ENCODE measurements around the gene IFT74. TPM values are rescaled to one million over a fixed set of nuclear protein-coding genes. Genes with fewer than 3 reads are reported as not detected.

The IFT74 gene
- total and polyA plus RNA-seq, 12 donors: 12.1 to 39.2 (median 19.5) TPM

- no peak overlapping the region for H3K4me3 ChIP-seq
- H3K4me1 ChIP-seq (replicated peaks in 1 of 2): peaks cover 29 to 40% of the 10 kb centered on the region in 2 donors
- WGBS, 4 donors: 68 to 79% (median 69%) methylated on average over 3 of the region's 3 CpGs
- no peaks in the 10 kb centered on the region for H3K27me3 ChIP-seq
- no peak for DNase-seq
- peak overlapping the region in 1 of 5 donors; percentile 5 for H3K27ac ChIP-seq
- no peak for TF ChIP-seq POLR2A (IDR thresholded peaks at IDR 0.05)
- TF ChIP-seq, protein P1, sequence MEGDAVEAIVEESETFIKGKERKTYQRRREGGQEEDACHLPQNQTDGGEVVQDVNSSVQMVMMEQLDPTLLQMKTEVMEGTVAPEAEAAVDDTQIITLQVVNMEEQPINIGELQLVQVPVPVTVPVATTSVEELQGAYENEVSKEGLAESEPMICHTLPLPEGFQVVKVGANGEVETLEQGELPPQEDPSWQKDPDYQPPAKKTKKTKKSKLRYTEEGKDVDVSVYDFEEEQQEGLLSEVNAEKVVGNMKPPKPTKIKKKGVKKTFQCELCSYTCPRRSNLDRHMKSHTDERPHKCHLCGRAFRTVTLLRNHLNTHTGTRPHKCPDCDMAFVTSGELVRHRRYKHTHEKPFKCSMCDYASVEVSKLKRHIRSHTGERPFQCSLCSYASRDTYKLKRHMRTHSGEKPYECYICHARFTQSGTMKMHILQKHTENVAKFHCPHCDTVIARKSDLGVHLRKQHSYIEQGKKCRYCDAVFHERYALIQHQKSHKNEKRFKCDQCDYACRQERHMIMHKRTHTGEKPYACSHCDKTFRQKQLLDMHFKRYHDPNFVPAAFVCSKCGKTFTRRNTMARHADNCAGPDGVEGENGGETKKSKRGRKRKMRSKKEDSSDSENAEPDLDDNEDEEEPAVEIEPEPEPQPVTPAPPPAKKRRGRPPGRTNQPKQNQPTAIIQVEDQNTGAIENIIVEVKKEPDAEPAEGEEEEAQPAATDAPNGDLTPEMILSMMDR (IDR thresholded peaks at IDR 0.05): no peak
- intact Hi-C loops (cut with DNase I): loop anchor here in 1 of 2 donors (10.0 kb wide), 1 partner anchor 45 kb away; the partner anchor contains the start of gene CAAP1
- H3K36me3 ChIP-seq (replicated peaks in 1 of 2): no peaks in the 10 kb centered on the region
- H3K9me3 ChIP-seq (replicated peaks in 1 of 3): peaks cover 0 to 9% (median 0%) of the 10 kb centered on the region in 3 donors
Measured at GRCh38 chr9:26939955-26940711, 16.1 kb upstream of the IFT74 start.

DNA sequence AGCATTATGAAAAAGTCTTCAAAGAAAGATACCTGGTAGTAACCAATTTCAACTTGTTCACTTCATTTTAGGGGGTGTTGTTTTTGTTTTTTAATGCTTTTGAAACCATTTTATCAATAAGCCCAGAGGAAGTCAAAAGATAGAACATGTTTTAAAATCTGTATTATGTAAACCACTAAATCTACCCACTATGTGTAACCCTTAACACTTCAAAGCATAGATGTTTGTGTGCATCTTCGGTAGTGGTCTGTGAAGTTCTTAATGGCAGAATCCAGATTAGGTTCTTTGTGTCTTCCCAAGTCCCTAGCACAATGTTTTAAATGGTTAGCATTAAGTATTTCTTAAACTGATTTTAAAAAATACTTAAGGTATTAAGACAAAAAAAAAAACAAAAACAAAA, 15.4 kb upstream of the IFT74 start:
- Histone ChIP-seq H3K27me3 (no peaks in the 10 kb centered on the region), H3K4me1 (replicated peaks in 1 of 2) (peaks cover 35 to 40% of the 10 kb centered on the region in 2 donors), H3K27ac (peak overlapping the region in 1 of 5 donors; percentile 5), H3K36me3 (replicated peaks in 1 of 2) (no peaks in the 10 kb centered on the region), H3K4me3 (no peak overlapping the region), H3K9me3 (replicated peaks in 1 of 3) (peaks cover 0 to 9% (median 0%) of the 10 kb centered on the region in 3 donors)
- no peak for DNase-seq
- TF ChIP-seq, protein P1 (IDR thresholded peaks at IDR 0.05): no peak
- TF ChIP-seq POLR2A (IDR thresholded peaks at IDR 0.05): no peak
- intact Hi-C loops (cut with DNase I): loop anchor here in 1 of 2 donors (10.0 kb wide), 1 partner anchor 46 kb away; the partner anchor contains the start of gene CAAP1
- 95 to 98% (median 97%) methylated on average over 1 of the region's 1 CpG for WGBS, 4 donors

GRCh38 chr9:26945591-26945990, 10.6 kb upstream of the IFT74 start:
- no peak for DNase-seq
- peak overlapping the region in 1 of 4 donors; percentile 82 for H3K4me3 ChIP-seq
- intact Hi-C loops (cut with DNase I): loop anchor here in 1 of 2 donors (10.0 kb wide), 1 partner anchor 51 kb away; the partner anchor contains the start of gene CAAP1
- H3K9me3 ChIP-seq (replicated peaks in 1 of 3): no peaks in the 10 kb centered on the region
- TF ChIP-seq POLR2A (IDR thresholded peaks at IDR 0.05): no peak
- TF ChIP-seq, protein P1 (IDR thresholded peaks at IDR 0.05): no peak
- peak overlapping the region in 1 of 5 donors; percentile 94 for H3K27ac ChIP-seq
- no peaks in the 10 kb centered on the region for H3K36me3 ChIP-seq (replicated peaks in 1 of 2)
- H3K27me3 ChIP-seq: no peaks in the 10 kb centered on the region
- 33 to 49% (median 37%) methylated on average over 2 of the region's 2 CpGs for WGBS, 4 donors
- H3K4me1 ChIP-seq (replicated peaks in 1 of 2): peaks cover 33 to 41% of the 10 kb centered on the region in 2 donors

All from adrenal gland (tissue), 12 donors.